GM21786 (cell line): ENCODE results near the gene FBXW8.

ENCODE experiments used
- ATAC-seq: cut with Tn5 transposase; IDR thresholded peaks from one replicate; pipeline ENCODE4 v1.9.1; 2021; ENCODE audit not compliant: unreplicated experiment

Gene FBXW8

GRCh38 chr12:117035287-117035686 is 124.5 kb downstream of the FBXW8 start:
- no peak for ATAC-seq

GRCh38 chr12:117036046-117036445 is 125.3 kb downstream of the FBXW8 start:
- ATAC-seq: no peak

GRCh38 chr12:117036547-117036946 is 125.8 kb downstream of the FBXW8 start:
- no peak for ATAC-seq

GRCh38 chr12:117037289-117038022 is 126.7 kb downstream of the FBXW8 start:
- ATAC-seq: no peak

GRCh38 chr12:117038023-117038680 is 127.4 kb downstream of the FBXW8 start:
- no peak for ATAC-seq

- ATAC-seq: no peak
Observed at GRCh38 chr12:117038919-117039318, 128.2 kb downstream of the FBXW8 start.

GRCh38 chr12:117039891-117040309 is 129.2 kb downstream of the FBXW8 start:
- ATAC-seq: no peak

- no peak for ATAC-seq
Observed at GRCh38 chr12:117040496-117040895, 129.7 kb downstream of the FBXW8 start.

GRCh38 chr12:117041798-117042170 is 131.0 kb downstream of the FBXW8 start:
- ATAC-seq: no peak

- no peak for ATAC-seq
Observed at GRCh38 chr12:117042171-117042842, 131.6 kb downstream of the FBXW8 start.

- no peak for ATAC-seq
Observed at GRCh38 chr12:117042862-117043261, 132.1 kb downstream of the FBXW8 start.

- no peak for ATAC-seq
Observed at GRCh38 chr12:117044311-117044710, 133.6 kb downstream of the FBXW8 start.

GRCh38 chr12:117044790-117045159 is 134.0 kb downstream of the FBXW8 start:
- ATAC-seq: no peak

GRCh38 chr12:117045160-117046010 is 134.6 kb downstream of the FBXW8 start:
- no peak for ATAC-seq

- no peak for ATAC-seq
Observed at GRCh38 chr12:117046011-117046369, 135.2 kb downstream of the FBXW8 start.

GRCh38 chr12:117046425-117046824 is 135.7 kb downstream of the FBXW8 start:
- no peak for ATAC-seq

GRCh38 chr12:117046861-117047530 is 136.2 kb downstream of the FBXW8 start:
- no peak for ATAC-seq

GRCh38 chr12:117047810-117048584 is 137.2 kb downstream of the FBXW8 start:
- no peak for ATAC-seq

- no peak for ATAC-seq
Observed at GRCh38 chr12:117048585-117048904, 137.8 kb downstream of the FBXW8 start.

- ATAC-seq: no peak
Observed at GRCh38 chr12:117049295-117049694, 138.5 kb downstream of the FBXW8 start.
